ENCODE results near the gene RNASE12.
A peak's percentile ranks its signal among the peaks of the same experiment; 100 is the strongest.

Gene RNASE12

DNA sequence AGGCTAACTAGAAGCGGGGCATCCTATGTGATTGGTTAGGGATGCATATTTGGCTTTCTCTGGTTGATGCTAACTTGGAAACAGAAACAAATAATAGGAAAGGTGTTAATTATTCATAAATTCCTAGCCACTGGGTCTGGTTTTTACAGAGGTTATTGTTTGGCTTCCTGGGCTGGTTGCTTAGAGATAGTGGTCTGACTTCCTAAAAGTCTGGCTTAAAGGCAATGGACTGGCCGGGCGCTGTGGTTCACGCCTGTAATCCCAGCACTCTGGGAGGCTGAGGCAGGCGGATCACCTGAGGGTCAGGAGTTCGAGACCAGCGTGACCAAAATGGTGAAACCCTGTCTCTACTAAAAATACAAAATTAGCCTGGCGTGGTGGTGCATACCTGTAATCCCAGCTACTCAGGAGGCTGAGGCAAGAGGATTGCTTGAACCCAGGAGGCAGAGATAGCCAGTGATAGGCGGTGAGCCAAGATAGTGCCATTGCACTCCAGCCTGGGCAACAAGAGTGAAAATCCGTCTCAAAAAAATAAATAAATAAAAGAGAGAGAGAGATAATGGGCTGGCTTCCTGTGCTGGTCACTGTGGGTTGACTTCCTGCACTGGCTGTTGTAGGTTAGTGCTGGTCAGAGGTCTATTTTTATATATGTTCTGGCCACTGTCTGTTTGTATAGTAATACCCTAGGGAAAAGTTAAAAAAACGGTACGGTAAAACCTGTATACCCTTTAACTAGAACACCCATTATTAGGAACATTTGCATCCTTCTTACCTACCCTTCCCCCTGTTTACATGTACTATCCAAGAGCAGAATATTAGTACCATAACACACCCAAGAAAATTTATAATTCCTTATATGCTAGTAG, 26.2 kb upstream of the RNASE12 start:
- H3K79me2 ChIP-seq (ENCODE audit: low read length): no peaks in the 10 kb centered on the region
- peaks cover 13% of the 10 kb centered on the region; the same call in 1 of the 2 replicates for H3F3A ChIP-seq (ENCODE audit: insufficient read depth, low read length)
- no peaks in the 10 kb centered on the region for H3K9me3 ChIP-seq (replicated peaks; ENCODE audit: insufficient read depth, low read length)
- H3K9me2 ChIP-seq (replicated peaks; ENCODE audit: insufficient read depth, low read length): no peaks in the 10 kb centered on the region
- no peak for DNase-seq
- no peaks in the 10 kb centered on the region for H3K36me3 ChIP-seq (replicated peaks; ENCODE audit: insufficient read depth, low read length)
- peak overlapping the region; percentile 6; the same call in 1 of the 2 replicates for H3K27ac ChIP-seq (ENCODE audit: low read length)
- no peaks in the 10 kb centered on the region for H4K20me1 ChIP-seq (ENCODE audit: insufficient read depth, low read length)
- no peak for TF ChIP-seq EZH2phosphoT487 (IDR thresholded peaks at IDR 0.05; ENCODE audit: low read length)
- TF ChIP-seq EZH2 (optimal IDR thresholded peaks at IDR 0.05; ENCODE audit: low read depth, low read length): no peak
- no peak for TF ChIP-seq CTCF (IDR thresholded peaks at IDR 0.05; ENCODE audit: low read length)
- no peak overlapping the region for H2AFZ ChIP-seq (ENCODE audit: low read length)
- H3K4me1 ChIP-seq (ENCODE audit: low read length): no peaks in the 10 kb centered on the region; the same call in 1 of the 2 replicates
- no peaks in the 10 kb centered on the region for H3K27me3 ChIP-seq (replicated peaks; ENCODE audit: insufficient read depth, low read length)
- no peak overlapping the region for H3K9ac ChIP-seq (ENCODE audit: low read length)
- H3K4me3 ChIP-seq (ENCODE audit: low read length): no peak overlapping the region
- H3K4me2 ChIP-seq (ENCODE audit: low read depth, low read length): peak overlapping the region; percentile 5; the same call in 1 of the 2 replicates

DNA sequence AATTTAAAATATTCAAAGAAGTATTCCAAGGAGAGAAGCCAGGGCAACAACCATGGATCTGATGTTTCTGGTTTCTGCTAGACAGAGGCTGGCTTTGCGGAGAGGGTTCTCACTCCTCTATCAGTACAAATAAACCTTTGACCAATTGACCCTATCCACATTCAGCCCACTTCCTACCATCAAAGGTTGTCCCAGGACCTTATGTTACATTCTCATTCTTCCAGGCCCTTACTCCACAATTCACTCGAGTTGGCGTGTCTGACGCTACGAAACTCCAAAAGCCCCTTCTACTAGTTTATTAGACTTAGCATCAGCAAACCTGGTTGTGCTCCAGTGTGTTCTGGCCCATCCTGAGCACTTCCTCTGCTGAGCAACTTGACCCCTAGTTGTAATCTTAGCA, 24.8 kb upstream of the RNASE12 start:
- TF ChIP-seq EZH2phosphoT487 (IDR thresholded peaks at IDR 0.05; ENCODE audit: low read length) (no peak), EZH2 (optimal IDR thresholded peaks at IDR 0.05; ENCODE audit: low read depth, low read length) (no peak), CTCF (IDR thresholded peaks at IDR 0.05; ENCODE audit: low read length) (no peak)
- Histone ChIP-seq H3K9me3 (replicated peaks; ENCODE audit: insufficient read depth, low read length) (no peaks in the 10 kb centered on the region), H3K4me2 (ENCODE audit: low read depth, low read length) (no peak overlapping the region), H3K4me3 (ENCODE audit: low read length) (no peak overlapping the region), H4K20me1 (ENCODE audit: insufficient read depth, low read length) (no peaks in the 10 kb centered on the region), H3K9me2 (replicated peaks; ENCODE audit: insufficient read depth, low read length) (no peaks in the 10 kb centered on the region), H2AFZ (ENCODE audit: low read length) (no peak overlapping the region), H3K27me3 (replicated peaks; ENCODE audit: insufficient read depth, low read length) (no peaks in the 10 kb centered on the region), H3F3A (ENCODE audit: insufficient read depth, low read length) (peaks cover 17% of the 10 kb centered on the region; the same call in 1 of the 2 replicates), H3K9ac (ENCODE audit: low read length) (no peak overlapping the region), H3K36me3 (replicated peaks; ENCODE audit: insufficient read depth, low read length) (no peaks in the 10 kb centered on the region), H3K4me1 (ENCODE audit: low read length) (no peaks in the 10 kb centered on the region; the same call in 1 of the 2 replicates), H3K27ac (ENCODE audit: low read length) (no peak overlapping the region), H3K79me2 (ENCODE audit: low read length) (no peaks in the 10 kb centered on the region)
- no peak for DNase-seq

DNA sequence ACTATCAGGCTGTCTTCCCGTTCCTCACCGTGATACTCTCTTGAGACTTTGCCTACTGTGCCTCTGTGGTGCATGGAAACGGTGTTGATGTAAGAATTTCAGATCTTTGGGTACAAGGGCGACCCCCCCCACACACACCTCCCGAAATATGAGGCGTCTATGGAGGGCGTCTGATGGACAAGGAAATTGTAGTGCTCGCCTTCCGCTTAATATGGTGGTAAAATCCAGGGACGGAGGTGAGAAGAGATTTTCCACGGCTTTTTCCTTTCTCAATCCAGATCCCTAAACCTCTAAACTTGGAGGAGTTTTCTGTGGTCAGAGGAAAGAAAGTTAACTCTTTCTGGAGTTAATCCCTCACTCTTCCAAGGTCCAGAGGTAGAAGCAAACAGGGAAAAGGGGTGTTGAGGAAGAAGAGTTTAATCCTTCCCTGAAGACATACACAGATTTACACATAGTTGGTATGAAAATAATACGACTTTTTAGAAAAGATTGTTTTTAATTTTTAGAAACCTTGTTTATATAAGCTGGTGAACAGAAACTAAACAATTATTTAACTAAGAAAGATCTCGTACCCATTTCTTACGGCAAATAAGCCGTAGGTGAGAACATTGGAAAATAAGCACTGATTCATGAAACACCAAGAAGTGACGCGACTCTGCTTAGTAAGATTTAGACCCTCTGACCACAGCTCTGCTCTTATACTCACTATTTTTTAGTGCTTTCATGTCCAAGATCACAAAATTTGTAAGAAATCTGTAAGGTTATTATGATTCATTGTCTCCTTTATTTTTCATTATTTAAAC, 23.1 kb upstream of the RNASE12 start:
- peak overlapping the region; percentile 68; the same call in 1 of the 2 replicates for H3K4me2 ChIP-seq (ENCODE audit: low read depth, low read length)
- no peaks in the 10 kb centered on the region for H3K36me3 ChIP-seq (replicated peaks; ENCODE audit: insufficient read depth, low read length)
- H4K20me1 ChIP-seq (ENCODE audit: insufficient read depth, low read length): no peaks in the 10 kb centered on the region
- no peak overlapping the region for H3K9ac ChIP-seq (ENCODE audit: low read length)
- H3K4me3 ChIP-seq (ENCODE audit: low read length): peak overlapping the region; percentile 45
- peak overlapping the region; percentile 53; the same call in 1 of the 2 replicates for H3K27ac ChIP-seq (ENCODE audit: low read length)
- no peaks in the 10 kb centered on the region for H3K27me3 ChIP-seq (replicated peaks; ENCODE audit: insufficient read depth, low read length)
- 0 out of 2 replicates have a peak overlapping the region, but pooled peaks have one; percentile 17 for H2AFZ ChIP-seq (ENCODE audit: low read length)
- no peaks in the 10 kb centered on the region for H3K79me2 ChIP-seq (ENCODE audit: low read length)
- TF ChIP-seq EZH2phosphoT487 (IDR thresholded peaks at IDR 0.05; ENCODE audit: low read length) (no peak), EZH2 (optimal IDR thresholded peaks at IDR 0.05; ENCODE audit: low read depth, low read length) (no peak), CTCF (IDR thresholded peaks at IDR 0.05; ENCODE audit: low read length) (no peak)
- no peak for DNase-seq
- no peaks in the 10 kb centered on the region for H3K9me3 ChIP-seq (replicated peaks; ENCODE audit: insufficient read depth, low read length)
- H3F3A ChIP-seq (ENCODE audit: insufficient read depth, low read length): peaks cover 22% of the 10 kb centered on the region
- no peaks in the 10 kb centered on the region for H3K9me2 ChIP-seq (replicated peaks; ENCODE audit: insufficient read depth, low read length)
- no peaks in the 10 kb centered on the region; the same call in 1 of the 2 replicates for H3K4me1 ChIP-seq (ENCODE audit: low read length)
